ENCODE results near the gene NAIF1. TPM values are rescaled to one million over a fixed set of nuclear protein-coding genes. Genes with fewer than 3 reads are reported as not detected.

Gene NAIF1
- total RNA-seq, 1 donor = 10.8 TPM

GRCh38 chr9:128055344-128056040 lies 11.6 kb downstream of the NAIF1 start:
- TF ChIP-seq CTCF (IDR thresholded peaks at IDR 0.05; ENCODE audit: insufficient read depth, low read depth, low read length) = no peak
- peak; percentile 67 for DNase-seq (ENCODE audit: low read depth)
- no peak overlapping the region for H3K4me3 ChIP-seq (ENCODE audit: low read depth, low read length)

GRCh38 chr9:128054087-128054486 lies 13.0 kb downstream of the NAIF1 start:
- H3K4me3 ChIP-seq (ENCODE audit: low read depth, low read length) = no peak overlapping the region
- no peak for TF ChIP-seq CTCF (IDR thresholded peaks at IDR 0.05; ENCODE audit: insufficient read depth, low read depth, low read length)
- DNase-seq (ENCODE audit: low read depth) = no peak

GRCh38 chr9:128053560-128053959 lies 13.6 kb downstream of the NAIF1 start:
- DNase-seq (ENCODE audit: low read depth) = no peak
- no peak for TF ChIP-seq CTCF (IDR thresholded peaks at IDR 0.05; ENCODE audit: insufficient read depth, low read depth, low read length)

GRCh38 chr9:128051932-128052709 lies 15.0 kb downstream of the NAIF1 start:
- no peak for TF ChIP-seq CTCF (IDR thresholded peaks at IDR 0.05; ENCODE audit: insufficient read depth, low read depth, low read length)
- DNase-seq (ENCODE audit: low read depth) = no peak
- no peak overlapping the region for H3K4me3 ChIP-seq (ENCODE audit: low read depth, low read length)

More at GRCh38 chr9:128053560-128053959, 13.6 kb downstream of the NAIF1 start:
- no peak overlapping the region for H3K4me3 ChIP-seq (ENCODE audit: low read depth, low read length)

- DNase-seq (ENCODE audit: low read depth) = no peak
- TF ChIP-seq CTCF (IDR thresholded peaks at IDR 0.05; ENCODE audit: insufficient read depth, low read depth, low read length) = no peak
- no peak overlapping the region for H3K4me3 ChIP-seq (ENCODE audit: low read depth, low read length)
These were observed 17.3 kb downstream of the NAIF1 start for GRCh38 chr9:128049843-128050242.

- no peak overlapping the region for H3K4me3 ChIP-seq (ENCODE audit: low read depth, low read length)
- no peak for DNase-seq (ENCODE audit: low read depth)
- no peak for TF ChIP-seq CTCF (IDR thresholded peaks at IDR 0.05; ENCODE audit: insufficient read depth, low read depth, low read length)
These were observed 18.5 kb downstream of the NAIF1 start for GRCh38 chr9:128048663-128049062.
